Body of pancreas (tissue), 4 donors: ENCODE results near the gene KCNJ14. TPM values are rescaled to one million over a fixed set of nuclear protein-coding genes. Genes with fewer than 3 reads are reported as not detected.

Experiments
- ATAC-seq: fragments of 150-250 bp; one replicate; pipeline ENCODE4 v1.9.1; 2016
- DNase-seq, 4 donors: peaks; one replicate each; pipeline ENCODE4 v3.0.0-alpha.2; 2019
- H3K27ac ChIP-seq, 4 donors: fragments of 200-600 bp; sonication (generic); 1 replicate in 3 of 4; 2 replicates in 1 of 4; pipeline versions ENCODE4 v1.5.1 to v1.6.1; 2016 to 2019; ENCODE audit warnings: mild to moderate bottlenecking in 1 of 4, mixed read lengths in 1 of 4, moderate library complexity in 1 of 4
- H3K27me3 ChIP-seq, 2 donors: fragments of 200-600 bp; sonication (generic); one replicate each; pipeline ENCODE4 v1.6.0; 2016; ENCODE audit warnings: mild to moderate bottlenecking in 1 of 2
- H3K36me3 ChIP-seq, 2 donors: fragments of 200-600 bp; sonication (generic); replicated peaks in 1 of 2; 2 replicates each; pipeline ENCODE4 v1.5.1; 2016; ENCODE audit warnings: low read depth in 2 of 2; ENCODE audit not compliant: insufficient read depth in 1 of 2
- H3K4me1 ChIP-seq: fragments of 200-600 bp; sonication (generic); one replicate; pipeline ENCODE4 v1.6.0; 2016
- H3K4me3 ChIP-seq, 2 donors: fragments of 200-600 bp; sonication (generic); 1 replicate in 1 of 2; 2 replicates in 1 of 2; pipeline ENCODE4 v1.5.1; 2016 to 2019
- H3K9me3 ChIP-seq, 3 donors: fragments of 200-600 bp; sonication (generic); 1 replicate in 2 of 3; 2 replicates in 1 of 3; pipeline ENCODE4 v1.5.1; 2016
- POLR2A ChIP-seq, 3 donors: fragments of 450-650 bp; IDR thresholded peaks; one replicate each; pipeline ENCODE4 v1.6.1; 2016; ENCODE audit warnings: antibody characterized with exemption in 3 of 3, mild to moderate bottlenecking in 2 of 3
- WGBS, 2 donors: methylation state at CpG; one replicate each; pipeline ENCODE4 v1.1.5; 2017; 5-methylcytosine and 5-hydroxymethylcytosine counted together
- intact Hi-C: fragments of 100-400 bp; cut with DNase I; formaldehyde crosslinking; loops from one replicate; pipeline ENCODE4 v1.15.1; 2023
- total RNA-seq, 2 donors: library from RNA; depleted of rRNA; stranded (reverse); fragments of >200 nt; gene quantifications; one replicate each; pipeline ENCODE4 v1.1.0, GENCODE V29; 2016
- TF ChIP-seq, protein P1 (sequence below), 7 experiments: fragments of 450-650 bp in 4 of 7; fragments of 200-600 bp in 3 of 7; sonication (generic) in 3 of 7; IDR thresholded peaks; one replicate each; pipeline ENCODE4 v1.5.1; 2016 to 2019; ENCODE audit warnings: antibody characterized with exemption in 7 of 7

KCNJ14 gene
- total RNA-seq, 2 donors from 2014 or later, result 0.66 to 1.6 TPM

DNA sequence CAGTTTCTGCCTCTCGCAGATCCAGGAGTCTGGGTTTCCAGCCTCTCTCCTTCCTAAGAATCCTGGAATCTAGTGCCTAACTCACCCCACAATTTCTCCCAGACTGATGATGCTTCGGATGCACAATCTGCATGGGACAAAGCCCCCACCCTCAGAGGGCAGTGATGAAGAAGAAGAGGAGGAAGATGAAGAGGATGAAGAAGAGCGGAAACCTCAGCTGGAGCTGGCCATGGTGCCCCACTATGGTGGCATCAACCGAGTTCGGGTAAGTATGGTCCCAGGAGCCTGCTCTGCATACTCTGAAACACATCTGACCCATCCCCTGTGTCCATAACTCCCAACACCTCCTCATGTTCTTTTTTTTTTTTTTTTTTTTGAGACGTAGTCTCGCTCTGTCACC, 8.8 kb upstream of the KCNJ14 start:
- Histone ChIP-seq H3K4me1 (peaks cover 24% of the 10 kb centered on the region), H3K36me3 (peaks cover 5 to 16% of the 10 kb centered on the region in 2 donors), H3K4me3 (peak overlapping the region; percentile 33 to 89), H3K27me3 (no peaks in the 10 kb centered on the region), H3K27ac (peak overlapping the region in 3 of 4 donors; percentile 78 to 86 (median 81)), H3K9me3 (peaks cover 0 to 4% (median 0%) of the 10 kb centered on the region in 3 donors)
- intact Hi-C loops, result no loop called here
- TF ChIP-seq POLR2A (IDR thresholded peaks at IDR 0.05), result no peak
- TF ChIP-seq, protein P1, sequence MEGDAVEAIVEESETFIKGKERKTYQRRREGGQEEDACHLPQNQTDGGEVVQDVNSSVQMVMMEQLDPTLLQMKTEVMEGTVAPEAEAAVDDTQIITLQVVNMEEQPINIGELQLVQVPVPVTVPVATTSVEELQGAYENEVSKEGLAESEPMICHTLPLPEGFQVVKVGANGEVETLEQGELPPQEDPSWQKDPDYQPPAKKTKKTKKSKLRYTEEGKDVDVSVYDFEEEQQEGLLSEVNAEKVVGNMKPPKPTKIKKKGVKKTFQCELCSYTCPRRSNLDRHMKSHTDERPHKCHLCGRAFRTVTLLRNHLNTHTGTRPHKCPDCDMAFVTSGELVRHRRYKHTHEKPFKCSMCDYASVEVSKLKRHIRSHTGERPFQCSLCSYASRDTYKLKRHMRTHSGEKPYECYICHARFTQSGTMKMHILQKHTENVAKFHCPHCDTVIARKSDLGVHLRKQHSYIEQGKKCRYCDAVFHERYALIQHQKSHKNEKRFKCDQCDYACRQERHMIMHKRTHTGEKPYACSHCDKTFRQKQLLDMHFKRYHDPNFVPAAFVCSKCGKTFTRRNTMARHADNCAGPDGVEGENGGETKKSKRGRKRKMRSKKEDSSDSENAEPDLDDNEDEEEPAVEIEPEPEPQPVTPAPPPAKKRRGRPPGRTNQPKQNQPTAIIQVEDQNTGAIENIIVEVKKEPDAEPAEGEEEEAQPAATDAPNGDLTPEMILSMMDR (IDR thresholded peaks at IDR 0.05), result no peak
- DNase-seq (no peak), ATAC-seq (no peak)
- WGBS, 2 donors, result 83 to 94% methylated on average over 6 to 7 of the region's 7 CpGs

- Histone ChIP-seq H3K27ac (no peak overlapping the region), H3K27me3 (no peaks in the 10 kb centered on the region), H3K4me3 (no peak overlapping the region), H3K36me3 (peaks cover 9 to 27% of the 10 kb centered on the region in 2 donors), H3K4me1 (peaks cover 24% of the 10 kb centered on the region), H3K9me3 (peaks cover 0 to 4% (median 0%) of the 10 kb centered on the region in 3 donors)
- no peak for TF ChIP-seq POLR2A (IDR thresholded peaks at IDR 0.05)
- TF ChIP-seq, protein P1 (IDR thresholded peaks at IDR 0.05), result no peak
- 87 to 98% methylated on average over 4 of the region's 4 CpGs for WGBS, 2 donors
- intact Hi-C loops, result no loop called here
- no peak for ATAC-seq
- no peak for DNase-seq
These were observed 6.8 kb upstream of the KCNJ14 start for GRCh38 chr19:48448563-48448962.

DNA sequence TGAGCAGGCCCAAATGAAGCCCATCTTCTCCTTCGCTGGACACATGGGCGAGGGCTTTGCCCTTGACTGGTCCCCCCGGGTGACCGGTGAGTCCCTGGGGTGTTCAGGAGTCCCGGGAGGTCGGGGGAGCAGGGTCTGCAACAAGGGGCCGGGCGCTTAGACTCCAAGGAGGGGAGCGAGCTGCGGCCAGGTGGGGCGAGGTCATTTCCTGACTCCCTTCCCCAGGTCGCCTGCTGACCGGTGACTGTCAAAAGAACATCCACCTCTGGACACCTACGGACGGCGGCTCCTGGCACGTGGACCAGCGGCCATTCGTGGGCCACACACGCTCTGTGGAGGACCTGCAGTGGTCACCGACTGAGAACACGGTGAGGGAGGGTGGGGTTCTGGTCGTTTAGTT, 4.9 kb upstream of the KCNJ14 start:
- H3K4me3 ChIP-seq, result no peak overlapping the region
- TF ChIP-seq, protein P1 (IDR thresholded peaks at IDR 0.05), result no peak
- no peak overlapping the region for H3K27ac ChIP-seq
- DNase-seq, result no peak
- no peak for ATAC-seq
- H3K36me3 ChIP-seq, result peaks cover 16 to 29% of the 10 kb centered on the region in 2 donors
- H3K27me3 ChIP-seq, result no peaks in the 10 kb centered on the region
- H3K9me3 ChIP-seq, result peaks cover 0 to 2% (median 0%) of the 10 kb centered on the region in 3 donors
- intact Hi-C loops, result no loop called here
- peaks cover 6% of the 10 kb centered on the region for H3K4me1 ChIP-seq
- 91 to 92% methylated on average over 9 to 23 of the region's 23 CpGs for WGBS, 2 donors

- intact Hi-C loops, result no loop called here
- no peak for TF ChIP-seq POLR2A (IDR thresholded peaks at IDR 0.05)
- TF ChIP-seq, protein P1 (IDR thresholded peaks at IDR 0.05), result no peak
- Histone ChIP-seq H3K27me3 (no peaks in the 10 kb centered on the region), H3K27ac (no peak overlapping the region), H3K4me3 (no peak overlapping the region), H3K36me3 (peaks cover 16 to 29% of the 10 kb centered on the region in 2 donors), H3K4me1 (peaks cover 6% of the 10 kb centered on the region), H3K9me3 (no peaks in the 10 kb centered on the region)
- 92 to 100% methylated on average over 6 to 15 of the region's 15 CpGs for WGBS, 2 donors
- ATAC-seq (no peak), DNase-seq (no peak)
These were observed 4.5 kb upstream of the KCNJ14 start for GRCh38 chr19:48450863-48451262.

DNA sequence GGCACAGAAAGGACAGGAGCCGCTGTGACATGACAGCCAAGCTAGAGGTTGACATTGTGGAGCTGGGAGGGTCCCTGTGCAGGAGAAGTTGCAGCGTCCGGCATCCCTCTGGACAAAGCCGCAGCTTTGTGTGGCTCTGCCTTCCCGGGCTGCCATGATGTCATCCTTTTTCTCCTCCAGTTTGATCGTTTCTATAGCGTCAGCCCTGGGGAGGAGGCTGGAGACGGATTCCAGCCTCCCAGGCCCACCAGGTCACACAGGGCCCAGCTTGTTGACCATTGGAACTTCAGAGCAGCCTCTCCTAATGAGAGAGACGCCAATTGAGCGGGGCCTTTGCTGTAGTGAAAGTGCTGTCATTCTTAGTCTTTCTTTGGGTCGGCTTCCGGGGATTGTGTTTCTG, 3.8 kb upstream of the KCNJ14 start:
- H3K9me3 ChIP-seq, result no peaks in the 10 kb centered on the region
- peaks cover 16 to 29% of the 10 kb centered on the region in 2 donors for H3K36me3 ChIP-seq
- TF ChIP-seq, protein P1 (IDR thresholded peaks at IDR 0.05), result no peak
- TF ChIP-seq POLR2A (IDR thresholded peaks at IDR 0.05), result no peak
- intact Hi-C loops, result no loop called here
- DNase-seq (no peak), ATAC-seq (no peak)
- no peaks in the 10 kb centered on the region for H3K27me3 ChIP-seq
- no peak overlapping the region for H3K27ac ChIP-seq
- no peak overlapping the region for H3K4me3 ChIP-seq
- H3K4me1 ChIP-seq, result peaks cover under 1% of the 10 kb centered on the region
- WGBS, 2 donors, result 90 to 97% methylated on average over 5 to 12 of the region's 12 CpGs
